H1 (cell line): ENCODE data around the gene PARP14. TPM values are rescaled to one million over a fixed set of nuclear protein-coding genes. Genes with fewer than 3 reads are reported as not detected.

ENCODE experiments used
- CTCF ChIA-PET: fragments of 300-600 bp; sonication (Branson Sonifier 250); formaldehyde crosslinking; loops from one replicate; lab custom pipeline; 2021; ENCODE audit not compliant: partially characterized antibody; lab: Charles Lee
- POLR2A ChIA-PET: fragments of 300-600 bp; sonication (Branson Sonifier 250); formaldehyde crosslinking; loops from one replicate; lab custom pipeline; 2021; ENCODE audit warnings: inconsistent platforms; ENCODE audit not compliant: partially characterized antibody; lab: Charles Lee
- DNase-seq, 2 experiments: peaks; one replicate each; pipeline versions ENCODE4 v3.0.0 to v3.0.0-alpha.2; 2010 to 2022; ENCODE audit warnings: low spot score in 2 of 2, low read depth in 1 of 2, mixed read lengths in 1 of 2
- FAIRE-seq: peaks from 2 replicates; lab custom pipeline; 2011; peaks lifted over from hg19 to GRCh38; lab: Jason Lieb, UNC
- H2AFZ ChIP-seq: 2 replicates; pipeline ENCODE4 v1.8.1; 2012; ENCODE audit warnings: low read length, inconsistent platforms
- H2AK5ac ChIP-seq: 2 replicates; pipeline ENCODE4 v1.6.1; 2013; ENCODE audit warnings: low read depth, low read length
- H2BK120ac ChIP-seq: replicated peaks from 2 replicates; pipeline ENCODE3; 2013; ENCODE audit warnings: low read depth, low read length, inconsistent platforms
- H2BK12ac ChIP-seq: 2 replicates; pipeline ENCODE4 v1.6.1; 2013; ENCODE audit warnings: low read depth, low read length
- H2BK15ac ChIP-seq: 2 replicates; pipeline ENCODE4 v1.6.1; 2013; ENCODE audit warnings: low read length
- H2BK20ac ChIP-seq: 2 replicates; pipeline ENCODE4 v1.6.1; 2013; ENCODE audit warnings: low read length
- H2BK5ac ChIP-seq: 2 replicates; pipeline ENCODE4 v1.6.1; 2013; ENCODE audit warnings: low read depth, low read length
- H3K14ac ChIP-seq: 2 replicates; pipeline ENCODE4 v1.6.1; 2013; ENCODE audit warnings: inconsistent platforms; ENCODE audit not compliant: insufficient read length
- H3K18ac ChIP-seq: 2 replicates; pipeline ENCODE4 v1.6.1; 2013; ENCODE audit warnings: low read length; ENCODE audit errors: extremely low read depth
- H3K23ac ChIP-seq: 2 replicates; pipeline ENCODE4 v1.6.1; 2013; ENCODE audit warnings: inconsistent platforms; ENCODE audit not compliant: insufficient read length
- H3K23me2 ChIP-seq: 2 replicates; pipeline ENCODE4 v1.6.1; 2013; ENCODE audit warnings: low read depth, low read length
- H3K27ac ChIP-seq: 2 replicates; pipeline ENCODE4 v1.6.1; 2011; ENCODE audit warnings: low read depth, low read length, inconsistent platforms
- H3K27me3 ChIP-seq, 4 experiments: replicated peaks in 1 of 4; 1 replicate in 1 of 4; 2 replicates in 3 of 4; pipeline versions ENCODE4 v1.6.1 to v1.8.1; 2011 to 2013; ENCODE audit warnings: low read length in 3 of 4, mild to moderate bottlenecking in 3 of 4, inconsistent platforms in 2 of 4, mixed read lengths in 2 of 4, moderate library complexity in 1 of 4; ENCODE audit not compliant: control insufficient read depth in 3 of 4, insufficient read depth in 3 of 4; ENCODE audit errors: extremely low read depth in 1 of 4
- H3K36me3 ChIP-seq, 4 experiments: 2 replicates each; pipeline versions ENCODE4 v1.6.1 to v1.8.1; 2011 to 2013; ENCODE audit warnings: mild to moderate bottlenecking in 4 of 4, low read length in 3 of 4, moderate library complexity in 2 of 4, control low read depth in 1 of 4, inconsistent platforms in 1 of 4; ENCODE audit not compliant: insufficient read depth in 4 of 4, control insufficient read depth in 2 of 4
- H3K4ac ChIP-seq: replicated peaks from 2 replicates; pipeline ENCODE3; 2013; ENCODE audit warnings: low read length, low read depth, mixed read lengths, inconsistent platforms; ENCODE audit not compliant: insufficient read length
- H3K4me1 ChIP-seq, 4 experiments: replicated peaks in 1 of 4; 1 replicate in 1 of 4; 2 replicates in 3 of 4; pipeline versions ENCODE4 v1.6.1 to v1.8.1; 2011 to 2013; ENCODE audit warnings: low read length in 3 of 4, inconsistent platforms in 2 of 4, mixed read lengths in 1 of 4; ENCODE audit not compliant: insufficient read depth in 4 of 4, control insufficient read depth in 3 of 4
- H3K4me2 ChIP-seq, 2 experiments: 2 replicates each; pipeline versions ENCODE4 v1.6.1 to v1.8.1; 2011 to 2013; ENCODE audit warnings: low read depth in 2 of 2, low read length in 2 of 2, control low read depth in 1 of 2, inconsistent platforms in 1 of 2, mild to moderate bottlenecking in 1 of 2; ENCODE audit not compliant: insufficient read depth in 1 of 2
- H3K4me3 ChIP-seq, 4 experiments: fragments of 200-600, 300-600 bp in 1 of 4; sonication (generic), shearing (Covaris generic), sonication (Bioruptor Twin) in 1 of 4; 2 replicates each; pipeline versions ENCODE4 v1.5.1 to v1.8.1; 2011 to 2016; ENCODE audit warnings: low read length in 4 of 4, low read depth in 3 of 4, control low read depth in 2 of 4, inconsistent platforms in 2 of 4, mild to moderate bottlenecking in 2 of 4, mixed read lengths in 1 of 4, moderate library complexity in 1 of 4; ENCODE audit not compliant: insufficient read depth in 2 of 4; ENCODE audit errors: extremely low read depth in 1 of 4
- H3K56ac ChIP-seq: replicated peaks from 2 replicates; pipeline ENCODE3; 2013; ENCODE audit warnings: low read depth, mild to moderate bottlenecking, mixed read lengths, low read length, inconsistent platforms; ENCODE audit not compliant: insufficient read length
- H3K79me1 ChIP-seq: 2 replicates; pipeline ENCODE4 v1.6.1; 2013; ENCODE audit warnings: low read depth, low read length, control low read depth
- H3K79me2 ChIP-seq, 2 experiments: 2 replicates each; pipeline versions ENCODE4 v1.6.1 to v1.8.1; 2012 to 2013; ENCODE audit warnings: low read length in 2 of 2, mild to moderate bottlenecking in 2 of 2, inconsistent platforms in 1 of 2; ENCODE audit not compliant: insufficient read depth in 2 of 2, control insufficient read depth in 1 of 2
- H3K9ac ChIP-seq, 4 experiments: replicated peaks in 1 of 4; 1 replicate in 1 of 4; 2 replicates in 3 of 4; pipeline versions ENCODE4 v1.6.1 to v1.8.1; 2011 to 2013; ENCODE audit warnings: low read depth in 3 of 4, low read length in 3 of 4, control low read depth in 2 of 4, mild to moderate bottlenecking in 2 of 4, moderate library complexity in 2 of 4, inconsistent platforms in 1 of 4; ENCODE audit errors: extremely low read depth in 1 of 4
- H3K9me3 ChIP-seq, 2 experiments: 2 replicates each; pipeline versions ENCODE4 v1.6.1 to v1.8.1; 2012 to 2013; ENCODE audit warnings: mild to moderate bottlenecking in 2 of 2, moderate library complexity in 2 of 2, control low read depth in 1 of 2, inconsistent platforms in 1 of 2, low read depth in 1 of 2, low read length in 1 of 2, mixed read lengths in 1 of 2; ENCODE audit not compliant: insufficient read depth in 2 of 2
- H4K20me1 ChIP-seq, 2 experiments: replicated peaks in 1 of 2; 2 replicates each; pipeline versions ENCODE3 to v1.8.1; 2011 to 2013; ENCODE audit warnings: inconsistent platforms in 2 of 2, low read length in 2 of 2, mild to moderate bottlenecking in 1 of 2; ENCODE audit not compliant: insufficient read depth in 2 of 2, control insufficient read depth in 1 of 2
- H4K5ac ChIP-seq: 2 replicates; pipeline ENCODE4 v1.6.1; 2013; ENCODE audit warnings: low read length, low read depth, mixed read lengths, inconsistent platforms; ENCODE audit not compliant: insufficient read length
- H4K8ac ChIP-seq: 2 replicates; pipeline ENCODE4 v1.8.0; 2013; ENCODE audit warnings: mild to moderate bottlenecking, moderate library complexity, low read length, inconsistent platforms; ENCODE audit not compliant: insufficient read depth; ENCODE audit errors: extremely low read depth
- H4K91ac ChIP-seq: replicated peaks from 2 replicates; pipeline ENCODE3; 2013; ENCODE audit warnings: low read length, mixed read lengths, inconsistent platforms; ENCODE audit not compliant: insufficient read length
- ASH2L ChIP-seq: fragments of 200-600, 300-600 bp; sonication (generic); IDR thresholded peaks from one replicate; pipeline ENCODE4 v1.7.1; 2017; ENCODE audit warnings: low read length
- CREB1 ChIP-seq: IDR thresholded peaks from 2 replicates; pipeline ENCODE4 v1.6.1; 2012; ENCODE audit warnings: inconsistent platforms
- GTF2F1 ChIP-seq: IDR thresholded peaks from 2 replicates; pipeline ENCODE4 v1.6.1; 2012; ENCODE audit warnings: low read depth, low read length, improper control_type of control experiment, borderline replicate concordance
- KDM4A ChIP-seq: IDR thresholded peaks from one replicate; pipeline ENCODE4 v1.7.1; 2012; ENCODE audit warnings: low read depth, mild to moderate bottlenecking, moderate library complexity, low read length, inconsistent platforms; ENCODE audit not compliant: severe bottlenecking
- PHF8 ChIP-seq: fragments of 200-600 bp; sonication (generic); conservative IDR thresholded peaks from 2 replicates; pipeline ENCODE4 v1.7.1; 2012; ENCODE audit warnings: low read depth, mild to moderate bottlenecking, inconsistent platforms, low read length, moderate library complexity
- SAP30 ChIP-seq: fragments of 300-600 bp; sonication (generic); IDR thresholded peaks from 2 replicates; pipeline ENCODE4 v1.7.1; 2012; ENCODE audit warnings: low read length, moderate library complexity, mild to moderate bottlenecking, inconsistent platforms; ENCODE audit not compliant: insufficient read depth, insufficient replicate concordance
- SP2 ChIP-seq: IDR thresholded peaks from 2 replicates; pipeline ENCODE4 v1.6.1; 2012; ENCODE audit warnings: mild to moderate bottlenecking, low read length, inconsistent platforms
- TEAD4 ChIP-seq: IDR thresholded peaks from 2 replicates; pipeline ENCODE4 v1.6.1; 2012; ENCODE audit warnings: low read depth, low read length, inconsistent platforms, mixed read lengths
- WGBS, 2 experiments: shearing (Covaris generic) in 1 of 2; methylation state at CpG; one replicate each; pipeline versions ENCODE4 v1.1.6 to v1.1.7; 2013 to 2015; ENCODE audit warnings: low lambda C conversion rate in 2 of 2, mixed read lengths in 2 of 2, inconsistent platforms in 1 of 2, low coverage in 1 of 2, missing lambda C conversion rate in 1 of 2; ENCODE audit not compliant: insufficient replicate concordance in 2 of 2, insufficient coverage in 1 of 2, insufficient read length in 1 of 2; ENCODE audit errors: extremely low coverage in 1 of 2, missing lambda C conversion rate in 1 of 2; 5-methylcytosine and 5-hydroxymethylcytosine counted together
- polyA plus RNA-seq, 7 experiments: library from polyadenylated mRNA; depleted of rRNA in 3 of 7; stranded (reverse) in 5 of 7; unstranded in 2 of 7; fragments of >200 nt in 5 of 7; fragments of 200-250 nt in 2 of 7; gene quantifications; 1 replicate in 5 of 7; 2 replicates in 1 of 7; 4 replicates in 1 of 7; pipeline versions ENCODE4 v1.2.1 to v1.2.3, GENCODE V29; 2011 to 2013; ENCODE audit warnings: missing spikeins in 2 of 7, mixed read lengths in 2 of 7
- total RNA-seq: library from RNA; stranded (reverse); fragmentation: NEBNext Ultra II Directional; extraction: Animal tissue kit (Norgen Biotek cat#: 25700); gene quantifications from 2 replicates; pipeline ENCODE4 v1.2.1, GENCODE V29; 2021

PARP14 gene
- total and polyA plus RNA-seq, 2 of the 8 experiments (the other 6 are each of a cell fraction or from before 2014, with no cell fraction given): 12.6 to 17.6 TPM

DNA sequence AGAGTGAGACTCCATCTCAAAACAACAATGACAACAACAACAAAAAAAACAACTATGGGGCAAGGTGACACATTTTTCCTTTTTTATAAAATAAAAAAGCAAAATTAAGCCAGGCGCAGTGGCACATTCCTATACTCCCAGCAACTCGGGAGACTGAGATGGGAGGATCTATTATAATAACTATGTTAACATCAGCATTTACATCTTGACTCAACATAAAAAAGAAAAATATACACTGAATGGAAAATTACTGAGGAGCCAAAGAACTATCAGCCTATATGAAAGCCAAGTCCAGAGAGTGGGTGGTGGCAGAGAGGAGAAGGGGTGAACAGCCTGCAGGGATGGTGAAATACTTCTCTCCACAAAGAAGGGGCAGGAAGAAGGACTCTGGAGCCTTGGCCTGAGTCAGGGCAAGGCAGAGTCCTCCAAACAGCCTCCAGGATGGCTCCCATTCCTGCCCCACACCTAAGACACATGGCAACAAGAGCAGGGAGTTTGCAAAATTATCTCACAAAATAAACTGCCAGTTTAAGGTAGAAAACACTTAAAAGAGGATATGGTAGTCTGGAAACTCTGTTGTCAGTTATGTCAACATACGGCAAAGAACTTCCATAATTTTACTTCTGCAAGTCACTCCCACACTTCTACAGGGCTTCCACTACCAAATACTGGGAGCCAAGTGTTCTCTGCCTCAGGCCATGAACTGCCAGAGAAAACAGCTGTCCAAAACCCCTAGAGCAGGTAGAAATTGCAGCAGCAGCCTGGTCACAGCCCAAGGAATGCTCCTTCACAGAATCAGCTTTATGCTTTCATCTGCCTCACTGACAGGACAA lies 87.1 kb downstream of the PARP14 start:
- 85% methylated on average over 3 of the region's 3 CpGs; no CpG with 5 or more reads in 1 of the 2 experiments for WGBS, 2 experiments
- POLR2A ChIA-PET: no interaction called here
- no peak overlapping the region for H3K56ac ChIP-seq

More for the DNA sequence above, 87.1 kb downstream of the PARP14 start:
- H3K36me3 ChIP-seq: peaks cover 0 to 2% (median 0%) of the 10 kb centered on the region in 4 experiments; a peak in 1 of 8 replicates
- H3K27ac ChIP-seq: no peak overlapping the region
- H4K20me1 ChIP-seq: peaks cover 0 to 2% of the 10 kb centered on the region in 2 experiments
- H2AFZ ChIP-seq: no peak overlapping the region
- no peak overlapping the region for H4K91ac ChIP-seq
- no peaks in the 10 kb centered on the region for H3K9me3 ChIP-seq
- no peak overlapping the region for H3K9ac ChIP-seq
- H2BK15ac ChIP-seq: no peak overlapping the region
- H2BK5ac ChIP-seq: no peak overlapping the region
- TF ChIP-seq TEAD4 (no peak), SP2 (no peak), GTF2F1 (no peak), SAP30 (no peak), ASH2L (no peak), KDM4A (no peak), PHF8 (no peak), CREB1 (no peak)
- no peak overlapping the region for H2BK120ac ChIP-seq
- no peak overlapping the region for H3K18ac ChIP-seq
- no peak overlapping the region for H4K8ac ChIP-seq
- no peak overlapping the region for H2BK20ac ChIP-seq
- H3K4me2 ChIP-seq: no peak overlapping the region
- no peak overlapping the region for H3K23ac ChIP-seq
- FAIRE-seq: no peak
- no peak overlapping the region for H3K4me3 ChIP-seq
- no peaks in the 10 kb centered on the region for H3K23me2 ChIP-seq
- no peaks in the 10 kb centered on the region for H3K79me1 ChIP-seq
- H3K4ac ChIP-seq: no peak overlapping the region
- H3K79me2 ChIP-seq: no peaks in the 10 kb centered on the region
- no peak for DNase-seq
- no peak overlapping the region for H2AK5ac ChIP-seq
- no peak overlapping the region for H2BK12ac ChIP-seq
- no peaks in the 10 kb centered on the region for H3K27me3 ChIP-seq
- H3K4me1 ChIP-seq: no peaks in the 10 kb centered on the region
- CTCF ChIA-PET: no interaction called here
- no peak overlapping the region for H3K14ac ChIP-seq
- no peak overlapping the region for H4K5ac ChIP-seq
